Keratinocyte (primary cell): ENCODE results near the gene ADM. TPM values are rescaled to one million over a fixed set of nuclear protein-coding genes. Genes with fewer than 3 reads are reported as not detected.

Experiments
- DNase-seq: peaks from one replicate; pipeline ENCODE4 v3.0.0-alpha.2; 2011; ENCODE audit warnings: low read depth, missing footprints, low spot score
- FAIRE-seq: peaks from 2 replicates; lab custom pipeline; 2011; peaks lifted over from hg19 to GRCh38; lab: Jason Lieb, UNC
- H2AFZ ChIP-seq: 2 replicates; pipeline ENCODE4 v1.6.0; 2012; ENCODE audit warnings: low read length, control low read depth, inconsistent platforms; ENCODE audit not compliant: control insufficient read depth
- H3K27ac ChIP-seq: 2 replicates; pipeline ENCODE4 v1.5.1; 2011; ENCODE audit warnings: low read length; ENCODE audit not compliant: control insufficient read depth, insufficient read depth
- H3K27me3 ChIP-seq: 3 replicates; pipeline ENCODE4 v1.6.0; 2011; ENCODE audit warnings: low read length; ENCODE audit not compliant: control insufficient read depth, insufficient read depth; ENCODE audit errors: extremely low read depth
- H3K36me3 ChIP-seq, 2 experiments: 2 replicates in 1 of 2; 3 replicates in 1 of 2; pipeline ENCODE4 v1.5.1; 2011; ENCODE audit warnings: low read length in 2 of 2, mild to moderate bottlenecking in 1 of 2; ENCODE audit not compliant: control insufficient read depth in 2 of 2, insufficient read depth in 2 of 2; ENCODE audit errors: extremely low read depth in 1 of 2
- H3K4me1 ChIP-seq: 3 replicates; pipeline ENCODE4 v1.5.1; 2011; ENCODE audit warnings: low read length; ENCODE audit not compliant: control insufficient read depth, insufficient read depth; ENCODE audit errors: extremely low read depth
- H3K4me2 ChIP-seq: 3 replicates; pipeline ENCODE4 v1.6.0; 2011; ENCODE audit warnings: low read depth, low read length; ENCODE audit not compliant: control insufficient read depth, insufficient read depth; ENCODE audit errors: extremely low read depth
- H3K4me3 ChIP-seq, 3 experiments: fragments of 200-600 bp in 1 of 3; sonication (generic) in 1 of 3; 2 replicates in 2 of 3; 3 replicates in 1 of 3; pipeline ENCODE4 v1.5.1; 2011 to 2016; ENCODE audit warnings: low read length in 3 of 3, mild to moderate bottlenecking in 3 of 3, control low read depth in 2 of 3, inconsistent platforms in 1 of 3, low read depth in 1 of 3, mixed read lengths in 1 of 3, mixed run types in 1 of 3, moderate library complexity in 1 of 3; ENCODE audit not compliant: control insufficient read depth in 2 of 3, insufficient read depth in 2 of 3; ENCODE audit errors: extremely low read depth in 1 of 3
- H3K79me2 ChIP-seq: 2 replicates; pipeline ENCODE4 v1.6.0; 2012; ENCODE audit warnings: low read length; ENCODE audit not compliant: control insufficient read depth, insufficient read depth
- H3K9ac ChIP-seq: 3 replicates; pipeline ENCODE4 v1.6.0; 2011; ENCODE audit warnings: low read length; ENCODE audit not compliant: control insufficient read depth, insufficient read depth; ENCODE audit errors: extremely low read depth
- H3K9me1 ChIP-seq: 3 replicates; pipeline ENCODE4 v1.6.0; 2011; ENCODE audit warnings: low read length; ENCODE audit not compliant: control insufficient read depth, insufficient read depth; ENCODE audit errors: extremely low read depth
- H3K9me3 ChIP-seq: 2 replicates; pipeline ENCODE4 v1.5.1; 2012; ENCODE audit warnings: low read depth, low read length; ENCODE audit not compliant: control insufficient read depth
- H4K20me1 ChIP-seq: 3 replicates; pipeline ENCODE4 v1.6.0; 2011; ENCODE audit warnings: low read length; ENCODE audit not compliant: control insufficient read depth, insufficient read depth; ENCODE audit errors: extremely low read depth
- EZH2 ChIP-seq: IDR thresholded peaks from one replicate; pipeline ENCODE4 v1.6.1; 2012; ENCODE audit warnings: inconsistent platforms, mild to moderate bottlenecking, low read length, moderate library complexity
- dilution Hi-C: fragments of 300-500 bp; cut with MboI; formaldehyde crosslinking; loops from one replicate; pipeline ENCODE4 v1.7.0; 2020; ENCODE audit warnings: low sequenced_read_pairs; ENCODE audit not compliant: extremely low pct_ligation_motif_present
- polyA plus RNA-seq, 5 experiments: library from polyadenylated mRNA; depleted of rRNA in 3 of 5; stranded (reverse) in 3 of 5; stranded (forward) in 1 of 5; unstranded in 1 of 5; fragments of >200 nt; gene quantifications; 1 replicate in 1 of 5; 2 replicates in 3 of 5; 3 replicates in 1 of 5; pipeline versions ENCODE4 v1.2.1 to v1.2.3, GENCODE V29; 2011 to 2012; ENCODE audit warnings: missing spikeins in 2 of 5, low read depth in 1 of 5, low replicate concordance in 1 of 5
- TF ChIP-seq, protein P1 (sequence below), 3 experiments: IDR thresholded peaks in 1 of 3; conservative IDR thresholded peaks in 1 of 3; optimal IDR thresholded peaks in 1 of 3; 2 replicates in 2 of 3; 3 replicates in 1 of 3; pipeline versions ENCODE3 to v1.5.1; 2011; ENCODE audit warnings: low read length in 3 of 3, mild to moderate bottlenecking in 3 of 3, moderate library complexity in 2 of 3, control low read depth in 1 of 3, inconsistent platforms in 1 of 3; ENCODE audit not compliant: insufficient read depth in 2 of 3; ENCODE audit errors: extremely low read depth in 1 of 3

The ADM gene
- polyA plus RNA-seq, 1 donor (not counting 4 experiments of a cell fraction or from before 2014, with no cell fraction given), result 57.9 TPM

- Histone ChIP-seq H3K79me2 (no peaks in the 10 kb centered on the region), H3K4me3 (no peak overlapping the region), H3K9me1 (no peaks in the 10 kb centered on the region), H4K20me1 (no peaks in the 10 kb centered on the region), H3K36me3 (no peaks in the 10 kb centered on the region), H3K4me2 (no peak overlapping the region), H3K9ac (no peak overlapping the region), H3K4me1 (peaks cover 24% of the 10 kb centered on the region), H2AFZ (no peak overlapping the region), H3K27me3 (no peaks in the 10 kb centered on the region), H3K9me3 (no peaks in the 10 kb centered on the region), H3K27ac (no peak overlapping the region)
- dilution Hi-C loops, result no loop called here
- no peak for FAIRE-seq
- DNase-seq, result no peak
- no peak for TF ChIP-seq EZH2
- TF ChIP-seq, protein P1, sequence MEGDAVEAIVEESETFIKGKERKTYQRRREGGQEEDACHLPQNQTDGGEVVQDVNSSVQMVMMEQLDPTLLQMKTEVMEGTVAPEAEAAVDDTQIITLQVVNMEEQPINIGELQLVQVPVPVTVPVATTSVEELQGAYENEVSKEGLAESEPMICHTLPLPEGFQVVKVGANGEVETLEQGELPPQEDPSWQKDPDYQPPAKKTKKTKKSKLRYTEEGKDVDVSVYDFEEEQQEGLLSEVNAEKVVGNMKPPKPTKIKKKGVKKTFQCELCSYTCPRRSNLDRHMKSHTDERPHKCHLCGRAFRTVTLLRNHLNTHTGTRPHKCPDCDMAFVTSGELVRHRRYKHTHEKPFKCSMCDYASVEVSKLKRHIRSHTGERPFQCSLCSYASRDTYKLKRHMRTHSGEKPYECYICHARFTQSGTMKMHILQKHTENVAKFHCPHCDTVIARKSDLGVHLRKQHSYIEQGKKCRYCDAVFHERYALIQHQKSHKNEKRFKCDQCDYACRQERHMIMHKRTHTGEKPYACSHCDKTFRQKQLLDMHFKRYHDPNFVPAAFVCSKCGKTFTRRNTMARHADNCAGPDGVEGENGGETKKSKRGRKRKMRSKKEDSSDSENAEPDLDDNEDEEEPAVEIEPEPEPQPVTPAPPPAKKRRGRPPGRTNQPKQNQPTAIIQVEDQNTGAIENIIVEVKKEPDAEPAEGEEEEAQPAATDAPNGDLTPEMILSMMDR (optimal IDR thresholded peaks at IDR 0.05 in 1 of 3, IDR thresholded peaks at IDR 0.05 in 1 of 3, conservative IDR thresholded peaks at IDR 0.05 in 1 of 3; ENCODE audit: extremely low read depth in 1 of 3, insufficient read depth in 2 of 3, low read length in 3 of 3), result no peak
Measured at GRCh38 chr11:10348650-10349280, 43.9 kb downstream of the ADM start.

DNA sequence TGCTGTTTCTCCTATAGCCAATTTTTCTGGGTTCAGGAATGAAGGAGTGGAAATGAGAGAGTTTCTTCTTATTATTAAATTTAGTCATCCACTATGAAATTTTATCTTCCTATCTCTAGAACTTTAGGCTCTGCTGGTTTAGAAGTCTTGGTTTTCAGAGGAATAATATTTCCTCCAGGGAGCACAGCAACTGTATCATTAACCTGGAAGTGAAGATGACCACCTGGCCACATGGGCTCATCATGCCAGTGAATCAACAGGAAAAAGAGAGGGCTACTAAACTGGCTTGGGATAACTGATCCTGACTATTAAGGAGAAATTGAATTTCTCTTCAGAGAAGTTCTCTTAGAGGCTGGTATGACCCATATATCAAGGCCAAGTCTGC lies 44.4 kb downstream of the ADM start:
- H3K4me2 ChIP-seq, result no peak overlapping the region
- no peak for FAIRE-seq

More for the DNA sequence above, 44.4 kb downstream of the ADM start:
- no peak for DNase-seq
- TF ChIP-seq, protein P1 (optimal IDR thresholded peaks at IDR 0.05 in 1 of 3, IDR thresholded peaks at IDR 0.05 in 1 of 3, conservative IDR thresholded peaks at IDR 0.05 in 1 of 3; ENCODE audit: extremely low read depth in 1 of 3, insufficient read depth in 2 of 3, low read length in 3 of 3), result no peak
- no peak for TF ChIP-seq EZH2
- Histone ChIP-seq H2AFZ (no peak overlapping the region), H3K27me3 (no peaks in the 10 kb centered on the region), H4K20me1 (no peaks in the 10 kb centered on the region), H3K36me3 (no peaks in the 10 kb centered on the region), H3K27ac (no peak overlapping the region), H3K4me3 (no peak overlapping the region), H3K9me1 (no peaks in the 10 kb centered on the region), H3K9ac (no peak overlapping the region), H3K9me3 (no peaks in the 10 kb centered on the region), H3K4me1 (peaks cover 24% of the 10 kb centered on the region), H3K79me2 (no peaks in the 10 kb centered on the region)
- dilution Hi-C loops, result no loop called here
